HL-60/S4 treated with phorbol 12-myristate 13-acetate at 8.2 ng/mL for 4 days and 3 days (cell line): ENCODE data around the gene LRRC3C.
"Not testable (repeated sequence)": the region's sequence is repeated elsewhere in the genome, so short reads cannot be mapped to it uniquely, and the experiment has no call there.

Source experiments
- in situ Hi-C: fragments of 300-500 bp; cut with MboI; formaldehyde crosslinking; loops from 2 replicates; pipeline ENCODE4 v1.15.0; 2022; ENCODE audit warnings: low sequenced_read_pairs

LRRC3C gene

GRCh38 chr17:39927101-39927928 is at the start of gene LRRC3C, which contains the start of gene ORMDL3:
Gene LRRC3C (plus strand): TSS chr17:39927732. CDS start chr17:39941524, 13,792 bp downstream.
Gene ORMDL3 (minus strand): TSS chr17:39927601. CDS start chr17:39924203, 3,398 bp downstream.
- in situ Hi-C loops: no loop called here

GRCh38 chr17:39886102-39886501 is 41.4 kb upstream of the LRRC3C start:
- in situ Hi-C loops: not testable (repeated sequence)

GRCh38 chr17:39887078-39887477 is 40.5 kb upstream of the LRRC3C start:
- in situ Hi-C loops: no loop called here

- in situ Hi-C loops: no loop called here
Measured at GRCh38 chr17:39889200-39889599, 38.3 kb upstream of the LRRC3C start.

- in situ Hi-C loops: no loop called here
Measured at GRCh38 chr17:39894681-39895376, 32.7 kb upstream of the LRRC3C start.

- in situ Hi-C loops: no loop called here
Measured at GRCh38 chr17:39898088-39898487, 29.4 kb upstream of the LRRC3C start.

- in situ Hi-C loops: no loop called here
Measured at GRCh38 chr17:39899215-39899614, 28.3 kb upstream of the LRRC3C start.

GRCh38 chr17:39902027-39902426 is 25.5 kb upstream of the LRRC3C start:
- in situ Hi-C loops: not testable (repeated sequence)

GRCh38 chr17:39903158-39903884 is 24.2 kb upstream of the LRRC3C start:
- in situ Hi-C loops: no loop called here

GRCh38 chr17:39904990-39905288 is 22.6 kb upstream of the LRRC3C start:
- in situ Hi-C loops: no loop called here

- in situ Hi-C loops: no loop called here
Measured at GRCh38 chr17:39908789-39909352, 18.7 kb upstream of the LRRC3C start.

GRCh38 chr17:39913989-39914388 is 13.5 kb upstream of the LRRC3C start:
- in situ Hi-C loops: no loop called here

- in situ Hi-C loops: no loop called here
Measured at GRCh38 chr17:39915559-39915958, 12.0 kb upstream of the LRRC3C start.

- in situ Hi-C loops: no loop called here
Measured at GRCh38 chr17:39916918-39917317, 10.6 kb upstream of the LRRC3C start.

- in situ Hi-C loops: no loop called here
Measured at GRCh38 chr17:39919087-39919683, 8.3 kb upstream of the LRRC3C start.

- in situ Hi-C loops: no loop called here
Measured at GRCh38 chr17:39920218-39921210, 7.0 kb upstream of the LRRC3C start.

- in situ Hi-C loops: no loop called here
Measured at GRCh38 chr17:39921323-39921722, 6.2 kb upstream of the LRRC3C start.

GRCh38 chr17:39922006-39922405 is 5.5 kb upstream of the LRRC3C start:
- in situ Hi-C loops: no loop called here

- in situ Hi-C loops: no loop called here
Measured at GRCh38 chr17:39923230-39923629, 4.3 kb upstream of the LRRC3C start.
